ENCODE results near the gene NPR3.

NPR3 gene

GRCh38 chr5:32745317-32745716, 34.2 kb downstream of the NPR3 start:
- Histone ChIP-seq H3K27me3 (no peaks in the 10 kb centered on the region), H3K27ac (no peak overlapping the region), H3K4me3 (ENCODE audit: low read depth in 1 of 2, low read length in 1 of 2) (no peak overlapping the region), H3K36me3 (no peaks in the 10 kb centered on the region), H3K9me3 (no peaks in the 10 kb centered on the region), H3K4me1 (ENCODE audit: control insufficient read depth in 1 of 2, insufficient read depth in 1 of 2, low read depth in 1 of 2, low read length in 1 of 2) (no peaks in the 10 kb centered on the region)
- TF ChIP-seq CTCF (IDR thresholded peaks at IDR 0.05) = no peak

DNA sequence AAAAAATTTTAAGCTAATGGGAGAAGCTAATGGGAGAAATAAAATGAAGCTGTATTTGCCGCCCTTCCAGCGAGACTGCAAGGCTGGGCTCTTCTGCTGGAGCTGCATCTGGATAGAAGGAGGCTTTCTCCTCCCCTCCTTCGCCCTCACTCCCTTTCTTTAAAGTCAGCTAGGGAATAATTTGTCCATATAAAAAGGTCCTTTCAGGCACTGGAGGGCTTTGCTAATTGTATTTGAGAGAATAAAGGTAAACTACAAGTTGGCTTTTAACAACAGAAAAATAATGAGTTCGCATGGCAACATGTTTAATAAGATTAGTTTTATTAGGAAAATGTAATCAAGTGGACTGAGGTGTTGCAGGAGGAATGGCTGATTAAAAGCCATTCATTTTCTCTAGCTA, 41.3 kb downstream of the NPR3 start:
- H3K9me3 ChIP-seq = no peaks in the 10 kb centered on the region
- no peaks in the 10 kb centered on the region for H3K36me3 ChIP-seq
- no peaks in the 10 kb centered on the region for H3K27me3 ChIP-seq
- no peak overlapping the region for H3K4me3 ChIP-seq (ENCODE audit: low read depth in 1 of 2, low read length in 1 of 2)
- TF ChIP-seq CTCF (IDR thresholded peaks at IDR 0.05) = no peak
- H3K4me1 ChIP-seq (ENCODE audit: control insufficient read depth in 1 of 2, insufficient read depth in 1 of 2, low read depth in 1 of 2, low read length in 1 of 2) = no peaks in the 10 kb centered on the region
- no peak overlapping the region for H3K27ac ChIP-seq

GRCh38 chr5:32753051-32753450, 41.9 kb downstream of the NPR3 start:
- Histone ChIP-seq H3K27me3 (no peaks in the 10 kb centered on the region), H3K36me3 (no peaks in the 10 kb centered on the region), H3K9me3 (no peaks in the 10 kb centered on the region), H3K4me1 (ENCODE audit: control insufficient read depth in 1 of 2, insufficient read depth in 1 of 2, low read depth in 1 of 2, low read length in 1 of 2) (no peaks in the 10 kb centered on the region), H3K4me3 (ENCODE audit: low read depth in 1 of 2, low read length in 1 of 2) (no peak overlapping the region), H3K27ac (no peak overlapping the region)
- no peak for TF ChIP-seq CTCF (IDR thresholded peaks at IDR 0.05)

GRCh38 chr5:32753765-32754164, 42.6 kb downstream of the NPR3 start:
- Histone ChIP-seq H3K9me3 (no peaks in the 10 kb centered on the region), H3K27me3 (no peaks in the 10 kb centered on the region), H3K27ac (no peak overlapping the region), H3K36me3 (no peaks in the 10 kb centered on the region), H3K4me3 (ENCODE audit: low read depth in 1 of 2, low read length in 1 of 2) (no peak overlapping the region), H3K4me1 (ENCODE audit: control insufficient read depth in 1 of 2, insufficient read depth in 1 of 2, low read depth in 1 of 2, low read length in 1 of 2) (no peaks in the 10 kb centered on the region)
- TF ChIP-seq CTCF (IDR thresholded peaks at IDR 0.05) = no peak

DNA sequence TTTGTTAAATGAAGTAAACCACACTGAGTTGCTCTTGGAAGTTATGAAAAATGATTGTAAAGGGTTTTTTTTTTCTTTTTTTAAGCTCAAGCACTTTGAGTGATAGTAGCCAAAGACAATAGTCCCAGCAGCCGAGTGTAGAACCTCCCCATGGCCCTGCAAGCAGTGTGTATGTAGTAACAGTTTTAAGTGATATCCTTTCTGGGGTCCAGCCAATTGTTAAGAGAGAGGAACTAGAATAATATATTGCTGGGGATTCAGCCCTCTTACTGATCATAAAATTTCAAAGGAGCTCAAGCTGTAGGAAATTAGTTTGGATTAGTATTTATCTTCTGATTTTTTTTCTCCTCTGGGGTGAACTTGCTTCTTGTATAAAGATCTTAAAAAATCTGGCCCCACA, 43.2 kb downstream of the NPR3 start:
- H3K27ac ChIP-seq = no peak overlapping the region
- no peaks in the 10 kb centered on the region for H3K36me3 ChIP-seq
- H3K9me3 ChIP-seq = no peaks in the 10 kb centered on the region
- no peaks in the 10 kb centered on the region for H3K27me3 ChIP-seq
- TF ChIP-seq CTCF (IDR thresholded peaks at IDR 0.05) = no peak
- no peaks in the 10 kb centered on the region for H3K4me1 ChIP-seq (ENCODE audit: control insufficient read depth in 1 of 2, insufficient read depth in 1 of 2, low read depth in 1 of 2, low read length in 1 of 2)
- H3K4me3 ChIP-seq (ENCODE audit: low read depth in 1 of 2, low read length in 1 of 2) = no peak overlapping the region

DNA sequence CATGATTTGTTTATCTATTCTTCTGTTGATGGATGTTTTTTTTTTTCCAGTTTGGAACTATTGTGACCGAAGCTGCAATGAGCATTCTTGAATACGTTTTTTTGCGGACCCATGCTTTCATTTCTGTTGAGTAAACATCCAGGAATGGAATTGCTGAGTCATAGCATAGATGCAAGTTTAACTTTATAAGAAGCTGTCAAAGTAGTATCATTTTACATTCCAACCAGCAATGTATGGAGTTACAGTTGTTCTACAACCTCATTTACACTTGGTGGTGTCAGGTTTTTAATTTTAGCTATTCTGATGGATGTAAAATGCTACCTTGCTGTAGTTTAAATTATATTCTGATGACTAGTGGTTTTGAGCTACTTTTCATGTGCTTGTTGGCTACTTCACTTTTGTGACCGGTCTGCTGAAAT, 49.0 kb downstream of the NPR3 start:
- Histone ChIP-seq H3K4me1 (ENCODE audit: control insufficient read depth in 1 of 2, insufficient read depth in 1 of 2, low read depth in 1 of 2, low read length in 1 of 2) (no peaks in the 10 kb centered on the region), H3K9me3 (no peaks in the 10 kb centered on the region), H3K27me3 (no peaks in the 10 kb centered on the region), H3K36me3 (no peaks in the 10 kb centered on the region), H3K4me3 (ENCODE audit: low read depth in 1 of 2, low read length in 1 of 2) (no peak overlapping the region), H3K27ac (no peak overlapping the region)
- no peak for TF ChIP-seq CTCF (IDR thresholded peaks at IDR 0.05)
